GM12874 (cell line): ENCODE measurements around the gene DKK1.

Source experiments
- CTCF ChIP-seq: IDR thresholded peaks from 2 replicates; pipeline ENCODE4 v1.5.1; 2011; ENCODE audit warnings: low read depth, mild to moderate bottlenecking, control low read depth, low read length, moderate library complexity; ENCODE audit not compliant: insufficient read depth

The DKK1 gene

GRCh38 chr10:52334595-52334994, 20.5 kb downstream of the DKK1 start:
- TF ChIP-seq CTCF = no peak

GRCh38 chr10:52335665-52336064, 21.6 kb downstream of the DKK1 start:
- TF ChIP-seq CTCF = no peak

GRCh38 chr10:52337225-52337624, 23.1 kb downstream of the DKK1 start:
- TF ChIP-seq CTCF = no peak

GRCh38 chr10:52343439-52343838, 29.4 kb downstream of the DKK1 start:
- TF ChIP-seq CTCF = no peak

- no peak for TF ChIP-seq CTCF
Observed at GRCh38 chr10:52346394-52347326, 32.6 kb downstream of the DKK1 start.

- TF ChIP-seq CTCF = no peak
Observed at GRCh38 chr10:52347327-52347667, 33.2 kb downstream of the DKK1 start.

GRCh38 chr10:52348037-52348564, 34.0 kb downstream of the DKK1 start:
- no peak for TF ChIP-seq CTCF
